T-cell (primary cell): ENCODE data around the gene SPEF1. TPM values are rescaled to one million over a fixed set of nuclear protein-coding genes. Genes with fewer than 3 reads are reported as not detected.

Source experiments
- ATAC-seq, 4 experiments: fragments of 200-7000 bp in 3 of 4; fragments of 150-1000 bp in 1 of 4; cut with Tn5 transposase; replicated peaks in 1 of 4; 1 replicate in 3 of 4; 2 replicates in 1 of 4; pipeline ENCODE4 v1.10.0; 2021; ENCODE audit warnings: moderate library complexity in 3 of 4, mild to moderate bottlenecking in 2 of 4, moderate number of reproducible peaks in 1 of 4
- CTCF ChIA-PET, 2 donors: fragments of 300-600 bp; sonication (Branson Sonifier 250); formaldehyde crosslinking; loops; one replicate each; lab custom pipeline; 2022; ENCODE audit warnings: antibody characterized with exemption in 2 of 2; lab: Charles Lee
- POLR2A ChIA-PET, 2 donors: fragments of 300-600 bp; sonication (Branson Sonifier 250); formaldehyde crosslinking; loops; one replicate each; lab custom pipeline; 2022; ENCODE audit warnings: antibody characterized with exemption in 2 of 2; lab: Charles Lee
- DNase-seq, 35 experiments: peaks; one replicate each; pipeline versions ENCODE4 v3.0.0 to v3.0.0-alpha.2; 2013 to 2023
- H3K27ac ChIP-seq: one replicate; pipeline ENCODE4 v1.5.1; 2013; ENCODE audit warnings: low read length
- H3K27me3 ChIP-seq, 2 experiments: replicated peaks in 1 of 2; 1 replicate in 1 of 2; 2 replicates in 1 of 2; pipeline versions ENCODE4 v1.6.1 to v1.7.0; 2013; ENCODE audit warnings: low read length in 1 of 2, mixed read lengths in 1 of 2; ENCODE audit not compliant: control insufficient read depth in 2 of 2, insufficient read depth in 2 of 2; ENCODE audit errors: extremely low read depth in 1 of 2
- H3K36me3 ChIP-seq, 2 donors: 1 replicate in 1 of 2; 2 replicates in 1 of 2; pipeline versions ENCODE4 v1.6.1 to v1.7.0; 2013; ENCODE audit warnings: low read length in 1 of 2; ENCODE audit not compliant: control insufficient read depth in 2 of 2, insufficient read depth in 1 of 2; ENCODE audit errors: extremely low read depth in 1 of 2
- H3K4me1 ChIP-seq, 2 experiments: 1 replicate in 1 of 2; 2 replicates in 1 of 2; pipeline versions ENCODE4 v1.6.1 to v1.7.0; 2013; ENCODE audit warnings: low read length in 2 of 2, mixed read lengths in 1 of 2; ENCODE audit not compliant: insufficient read depth in 2 of 2, control insufficient read depth in 1 of 2; ENCODE audit errors: extremely low read depth in 1 of 2
- H3K4me3 ChIP-seq, 2 donors: 1 replicate in 1 of 2; 2 replicates in 1 of 2; pipeline versions ENCODE4 v1.5.1 to v1.7.0; 2013; ENCODE audit warnings: mild to moderate bottlenecking in 2 of 2, low read length in 1 of 2, moderate library complexity in 1 of 2; ENCODE audit not compliant: control insufficient read depth in 1 of 2; ENCODE audit errors: extremely low read depth in 1 of 2
- H3K9me3 ChIP-seq: 2 replicates; pipeline ENCODE4 v1.7.0; 2013
- H3K27ac Mint-ChIP-seq, 2 donors: one replicate each; pipeline ENCODE4 v1.8.0; 2020 to 2021; ENCODE audit warnings: mild to moderate bottlenecking in 2 of 2, mixed read lengths in 2 of 2
- H3K27me3 Mint-ChIP-seq, 2 donors: one replicate each; pipeline ENCODE4 v1.8.0; 2021 to 2022; ENCODE audit warnings: mixed read lengths in 2 of 2
- H3K36me3 Mint-ChIP-seq: one replicate; pipeline ENCODE4 v1.8.0; 2021; ENCODE audit warnings: mixed read lengths
- H3K4me1 Mint-ChIP-seq, 3 donors: one replicate each; pipeline ENCODE4 v1.8.0; 2020 to 2022; ENCODE audit warnings: mixed read lengths in 3 of 3, mild to moderate bottlenecking in 1 of 3
- H3K4me3 Mint-ChIP-seq, 3 donors: one replicate each; pipeline ENCODE4 v1.8.0; 2020 to 2022; ENCODE audit warnings: mild to moderate bottlenecking in 3 of 3, mixed read lengths in 3 of 3, moderate library complexity in 3 of 3
- H3K9me3 Mint-ChIP-seq, 3 donors: one replicate each; pipeline ENCODE4 v1.8.0; 2020 to 2022; ENCODE audit warnings: mixed read lengths in 3 of 3
- WGBS: methylation state at CpG from one replicate; pipeline ENCODE4 v1.1.5; 2013; ENCODE audit warnings: missing lambda C conversion rate; ENCODE audit not compliant: insufficient coverage; 5-methylcytosine and 5-hydroxymethylcytosine counted together
- total RNA-seq, 35 experiments: library from RNA in 6 of 35; stranded (reverse) in 6 of 35; fragments of 120-200 nt in 1 of 35; gene quantifications; one replicate each; pipeline versions ENCODE4 v1.2.1 to v1.2.4 and lab custom pipeline; 2013 to 2026

SPEF1 gene
- total RNA-seq, 5 donors from 2014 or later (not counting 1 experiment from before 2014, with no cell fraction given): 0.16 TPM; not detected in 4

DNA sequence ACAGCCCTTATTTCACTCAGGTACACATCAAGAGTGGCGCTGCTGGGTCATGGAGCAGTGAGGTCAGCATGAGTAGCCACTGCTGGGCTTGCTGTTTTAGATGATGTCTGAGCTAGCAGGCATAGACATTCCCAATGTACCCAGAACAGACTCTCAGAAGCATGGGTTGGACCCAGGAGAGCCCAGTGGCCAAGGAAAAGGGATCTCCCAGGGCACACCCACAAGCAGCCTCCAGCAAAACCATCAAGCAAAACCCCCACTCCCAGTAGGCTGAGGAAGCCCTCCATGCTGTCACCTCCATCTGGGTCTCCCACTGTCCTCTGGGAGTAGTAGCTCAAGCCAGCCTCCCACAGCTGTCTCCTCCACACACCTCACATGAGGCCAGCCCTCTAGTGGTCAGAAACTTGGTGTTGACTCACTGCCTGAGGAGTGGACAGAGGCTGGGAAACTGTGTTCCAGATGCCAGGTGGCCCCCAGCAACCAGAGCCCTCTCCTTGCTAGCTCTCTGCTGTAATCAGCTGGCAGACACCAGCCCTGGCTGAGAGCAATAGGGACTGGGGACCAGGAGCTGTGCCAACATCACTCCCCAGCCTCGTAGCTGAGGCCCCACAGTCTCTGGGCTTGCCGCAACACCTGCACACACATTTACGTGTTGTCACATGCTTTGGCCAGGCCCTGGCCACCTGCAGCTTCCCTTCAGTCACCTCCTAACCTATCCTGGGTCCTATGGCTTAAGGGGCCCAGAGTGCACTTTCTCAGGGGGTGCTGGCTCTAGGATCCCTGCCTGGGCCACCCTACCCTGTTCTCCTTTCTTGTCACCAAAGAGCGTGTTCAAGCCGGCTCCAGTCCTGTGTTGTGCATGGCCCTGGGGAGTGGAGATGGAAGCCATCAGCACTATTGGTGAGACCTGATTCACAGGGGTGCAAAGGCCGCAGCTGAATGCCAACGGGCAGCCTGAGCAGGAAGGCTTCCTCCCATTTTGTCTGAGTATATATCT is 37.2 kb upstream of the SPEF1 start:
- ATAC-seq: no peak
- no peaks in the 10 kb centered on the region for H3K27me3 Mint-ChIP-seq
- Histone ChIP-seq H3K4me3 (no peak overlapping the region), H3K9me3 (no peaks in the 10 kb centered on the region), H3K4me1 (peaks cover 20 to 71% of the 10 kb centered on the region in 2 experiments), H3K27ac (no peak overlapping the region), H3K36me3 (peaks cover 6 to 12% of the 10 kb centered on the region in 2 donors), H3K27me3 (no peaks in the 10 kb centered on the region)
- DNase-seq: no peak
- no peaks in the 10 kb centered on the region for H3K9me3 Mint-ChIP-seq
- POLR2A ChIA-PET: interaction anchor here (0.5 to 0.6 kb wide), 2 partner anchors 9 to 1299 kb away, joined by 4 to 6 read pairs; no protein-coding TSS in a partner anchor
- peaks cover 60 to 67% (median 61%) of the 10 kb centered on the region in 3 donors for H3K4me1 Mint-ChIP-seq
- WGBS: 97% methylated on average over 3 of the region's 8 CpGs
- H3K27ac Mint-ChIP-seq: peak overlapping the region; percentile 48 to 81
- peak overlapping the region; percentile 21 to 88 (median 43) for H3K4me3 Mint-ChIP-seq
- peaks cover 11% of the 10 kb centered on the region for H3K36me3 Mint-ChIP-seq
- CTCF ChIA-PET: interaction anchor here (0.6 to 2.2 kb wide), 6 partner anchors 31 to 234 kb away, joined by 3 to 12 read pairs (median 5); no protein-coding TSS in a partner anchor

DNA sequence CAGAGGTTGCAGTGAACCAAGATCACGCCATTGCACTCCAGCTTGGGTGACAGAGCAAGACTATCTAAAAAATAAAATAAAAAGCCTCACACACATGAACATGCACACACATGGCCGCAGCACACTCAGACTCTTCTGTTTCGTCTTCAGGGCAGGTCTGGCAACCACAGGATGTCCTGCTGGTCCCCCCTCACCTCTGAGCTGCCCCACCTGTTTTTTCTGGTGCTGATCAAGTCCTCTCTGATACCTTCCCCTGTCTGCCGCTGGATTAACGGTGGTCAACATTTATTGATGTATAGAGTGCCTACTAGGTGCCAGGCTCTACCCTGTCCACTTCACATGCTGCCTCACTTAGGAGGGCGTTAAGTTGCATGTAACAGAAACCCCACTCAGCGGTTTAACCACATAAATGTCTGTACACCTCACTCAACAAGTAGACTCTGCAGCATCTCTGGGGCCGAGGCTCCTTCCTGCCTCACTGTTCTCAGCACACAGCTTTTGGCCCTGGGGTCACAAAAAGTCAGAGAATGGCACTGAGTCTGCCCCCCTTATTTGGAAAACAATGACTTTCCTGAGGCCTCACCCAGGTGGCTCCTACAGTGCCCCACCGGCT is 34.6 kb upstream of the SPEF1 start:
- Mint-ChIP-seq H3K9me3 (no peaks in the 10 kb centered on the region), H3K27ac (peak overlapping the region; percentile 98 to 99), H3K27me3 (no peaks in the 10 kb centered on the region), H3K36me3 (no peaks in the 10 kb centered on the region), H3K4me3 (peak overlapping the region; percentile 61 to 77 (median 68)), H3K4me1 (peaks cover 73 to 82% (median 76%) of the 10 kb centered on the region in 3 donors)
- no peaks in the 10 kb centered on the region for H3K9me3 ChIP-seq
- H3K4me3 ChIP-seq: peak overlapping the region in 1 of 2 donors; percentile 2
- ATAC-seq (peak in 2 of 4 experiments; percentile 6 to 14), DNase-seq (peak in 26 of 35 experiments; percentile 19 to 64 (median 38))
- POLR2A ChIA-PET: no interaction called here
- H3K4me1 ChIP-seq: peaks cover 34 to 89% of the 10 kb centered on the region in 2 experiments
- no peaks in the 10 kb centered on the region for H3K36me3 ChIP-seq
- H3K27me3 ChIP-seq: no peaks in the 10 kb centered on the region
- CTCF ChIA-PET: no interaction called here
- peak overlapping the region; percentile 57 for H3K27ac ChIP-seq
- WGBS: 4% methylated on average over 4 of the region's 9 CpGs

DNA sequence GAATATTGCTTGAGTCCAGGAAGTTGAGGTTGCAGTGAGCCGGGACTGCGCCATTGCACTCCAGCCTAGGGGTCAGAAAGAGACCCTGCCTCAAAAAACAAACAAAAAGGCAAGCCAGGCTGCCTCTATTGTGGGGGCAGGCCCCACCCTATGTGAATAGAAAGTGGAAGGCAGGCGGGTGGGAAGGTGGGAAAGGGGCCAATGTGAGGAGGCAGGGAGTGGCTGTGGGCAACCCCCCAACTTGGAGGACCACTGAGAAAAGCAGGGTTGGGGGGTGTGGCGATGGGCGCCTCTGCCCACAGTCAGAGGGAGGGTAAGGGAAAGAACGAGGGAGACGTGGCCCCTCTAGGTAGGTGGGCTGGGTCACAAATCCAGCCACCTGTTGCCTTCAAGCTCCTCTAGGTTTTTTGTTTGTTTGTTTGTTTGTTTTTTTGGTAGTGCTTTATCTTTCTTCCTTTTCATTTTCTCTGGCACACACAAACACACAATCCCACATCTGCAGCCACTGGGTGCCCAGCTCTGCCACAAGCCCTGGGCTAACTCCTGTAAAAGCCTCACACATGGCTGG is 33.8 kb upstream of the SPEF1 start:
- peak overlapping the region; percentile 98 to 99 for H3K27ac Mint-ChIP-seq
- POLR2A ChIA-PET: no interaction called here
- H3K36me3 ChIP-seq: no peaks in the 10 kb centered on the region
- H3K4me3 Mint-ChIP-seq: peak overlapping the region in 1 of 3 donors; percentile 77
- peak overlapping the region; percentile 57 for H3K27ac ChIP-seq
- H3K9me3 Mint-ChIP-seq: no peaks in the 10 kb centered on the region
- no peaks in the 10 kb centered on the region for H3K27me3 Mint-ChIP-seq
- peaks cover 39 to 97% of the 10 kb centered on the region in 2 experiments for H3K4me1 ChIP-seq
- H3K4me3 ChIP-seq: no peak overlapping the region
- no peaks in the 10 kb centered on the region for H3K9me3 ChIP-seq
- 90% methylated on average over 5 of the region's 7 CpGs for WGBS
- CTCF ChIA-PET: interaction anchor here in 1 of 2 donors (0.9 kb wide), 1 partner anchor 46 kb away, joined by 3 read pairs; no protein-coding TSS in a partner anchor
- ATAC-seq: no peak
- peaks cover 76 to 88% (median 82%) of the 10 kb centered on the region in 3 donors for H3K4me1 Mint-ChIP-seq
- H3K36me3 Mint-ChIP-seq: no peaks in the 10 kb centered on the region
- no peaks in the 10 kb centered on the region for H3K27me3 ChIP-seq
- no peak for DNase-seq

DNA sequence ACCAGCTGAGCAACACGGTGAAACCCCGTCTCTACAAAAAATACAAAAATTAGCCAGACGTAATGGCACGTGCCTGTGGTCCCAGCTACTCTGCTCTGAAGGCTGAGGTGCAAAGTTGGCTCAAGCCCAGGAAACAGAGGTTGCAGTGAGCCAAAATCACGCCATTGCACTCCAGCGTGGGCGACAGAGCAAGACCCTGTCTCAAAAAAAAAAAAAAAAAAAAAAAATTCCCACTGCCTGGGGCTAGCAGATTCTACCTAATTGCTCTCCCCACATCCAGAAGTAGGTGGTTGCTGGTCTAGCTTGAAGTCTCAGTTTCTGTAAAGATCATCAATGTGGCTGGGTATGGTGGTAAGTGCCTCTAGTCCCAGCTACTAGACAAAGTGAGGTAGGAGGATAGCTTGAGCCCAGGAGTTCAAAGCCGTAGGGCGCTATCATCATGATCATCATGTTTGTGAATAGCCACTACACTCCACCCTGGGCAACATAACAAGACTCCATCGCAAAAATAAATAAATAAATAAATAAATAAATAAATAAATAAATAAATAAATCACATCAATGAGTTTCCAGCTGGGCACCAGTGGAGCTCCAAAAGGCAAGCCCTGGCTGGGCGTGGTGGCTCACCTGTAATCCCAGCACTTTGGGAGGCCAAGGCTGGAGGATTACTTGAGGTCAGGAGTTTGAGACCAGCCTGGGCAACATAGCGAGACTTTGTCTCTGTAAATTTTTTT is 32.8 kb upstream of the SPEF1 start:
- DNase-seq (peak in 7 of 35 experiments; percentile 20 to 69 (median 25)), ATAC-seq (no peak)
- H3K4me3 ChIP-seq: no peak overlapping the region
- ChIA-PET CTCF (interaction anchor here in 1 of 2 donors (0.9 to 2.5 kb wide), 2 partner anchors 45 to 46 kb away, joined by 3 to 6 read pairs; partner anchors contain the start of gene ADISSP), POLR2A (interaction anchor here in 1 of 2 donors (0.6 kb wide), 2 partner anchors 199 to 251 kb away, joined by 4 to 6 read pairs; no protein-coding TSS in a partner anchor)
- no peaks in the 10 kb centered on the region for H3K9me3 Mint-ChIP-seq
- H3K27ac Mint-ChIP-seq: peak overlapping the region; percentile 97 to 99
- H3K27me3 Mint-ChIP-seq: no peaks in the 10 kb centered on the region
- H3K4me3 Mint-ChIP-seq: peak overlapping the region; percentile 21 to 92 (median 28)
- no peaks in the 10 kb centered on the region for H3K36me3 Mint-ChIP-seq
- peak overlapping the region; percentile 94 for H3K27ac ChIP-seq
- H3K4me1 ChIP-seq: peaks cover 37 to 93% of the 10 kb centered on the region in 2 experiments
- H3K27me3 ChIP-seq: no peaks in the 10 kb centered on the region
- no peaks in the 10 kb centered on the region for H3K9me3 ChIP-seq
- 45% methylated on average over 6 of the region's 12 CpGs for WGBS
- H3K4me1 Mint-ChIP-seq: peaks cover 77 to 82% (median 77%) of the 10 kb centered on the region in 3 donors
- H3K36me3 ChIP-seq: no peaks in the 10 kb centered on the region

DNA sequence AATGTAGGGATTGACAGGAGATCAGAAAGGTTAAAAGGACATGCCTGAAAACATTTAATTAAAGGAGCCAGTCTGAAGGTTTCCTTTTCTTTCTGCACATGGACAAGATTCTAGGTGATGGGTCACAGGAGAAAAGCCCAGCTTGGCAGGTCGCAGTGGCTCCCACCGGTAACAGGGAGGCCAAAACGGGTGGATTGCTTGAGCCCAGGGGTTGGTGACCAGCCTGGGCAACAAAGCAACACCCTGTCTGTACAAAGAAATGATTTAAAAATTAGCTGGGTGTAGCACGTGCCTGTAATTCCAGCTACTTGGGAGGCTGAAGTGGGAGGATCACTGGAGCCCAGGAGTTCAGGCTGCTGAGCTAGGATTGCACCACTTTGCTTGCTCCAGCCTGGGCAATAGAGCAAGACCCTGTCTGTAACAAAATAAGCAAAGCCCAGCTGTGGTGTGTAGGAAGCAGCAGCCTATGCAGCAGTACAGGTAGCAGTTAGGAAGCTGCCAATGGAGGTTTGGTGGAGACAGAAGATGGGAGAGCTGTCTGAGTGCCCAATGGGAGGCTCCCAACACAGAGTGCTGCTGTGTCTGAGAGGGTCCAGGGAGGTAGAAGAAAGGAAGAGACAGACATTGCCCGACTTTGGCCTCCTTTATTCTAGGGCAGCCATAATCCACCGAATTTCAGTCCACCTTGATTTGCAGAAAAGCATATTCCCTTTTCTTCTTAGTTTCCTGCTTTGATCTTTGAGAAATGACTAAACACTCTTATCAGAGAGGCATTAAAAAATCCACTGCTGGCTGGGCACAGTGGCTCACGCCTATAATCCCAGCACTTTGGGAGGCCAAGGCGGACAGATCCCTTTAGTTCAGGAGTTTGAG is 32.0 kb upstream of the SPEF1 start:
- POLR2A ChIA-PET: no interaction called here
- no peaks in the 10 kb centered on the region for H3K36me3 Mint-ChIP-seq
- peaks cover 72 to 78% (median 74%) of the 10 kb centered on the region in 3 donors for H3K4me1 Mint-ChIP-seq
- Histone ChIP-seq H3K27me3 (no peaks in the 10 kb centered on the region), H3K36me3 (no peaks in the 10 kb centered on the region), H3K9me3 (no peaks in the 10 kb centered on the region), H3K4me1 (peaks cover 39 to 91% of the 10 kb centered on the region in 2 experiments), H3K27ac (peak overlapping the region; percentile 94), H3K4me3 (no peak overlapping the region)
- H3K27ac Mint-ChIP-seq: peak overlapping the region; percentile 97 to 99
- DNase-seq (no peak), ATAC-seq (no peak)
- CTCF ChIA-PET: interaction anchor here (0.6 to 2.5 kb wide), 3 partner anchors 26 to 45 kb away, joined by 3 to 6 read pairs (median 5); partner anchors contain the start of genes ADISSP (in 1 of the 2) and CENPB (in 1 of the 2)
- peak overlapping the region; percentile 21 to 92 (median 28) for H3K4me3 Mint-ChIP-seq
- WGBS: 100% methylated on average over 1 of the region's 8 CpGs
- H3K9me3 Mint-ChIP-seq: no peaks in the 10 kb centered on the region
- H3K27me3 Mint-ChIP-seq: no peaks in the 10 kb centered on the region
